ENCODE data around the gene FSD1.

- no peak for TF ChIP-seq EZH2 (IDR thresholded peaks at IDR 0.05; ENCODE audit: insufficient read depth, poor library complexity, severe bottlenecking)
- no peak for TF ChIP-seq EZH2phosphoT487 (IDR thresholded peaks at IDR 0.05; ENCODE audit: insufficient read depth, low read depth)
These were observed 65.5 kb downstream of the FSD1 start for GRCh38 chr19:4369888-4370260.
